ENCODE data around the gene TXNRD3. TPM values are rescaled to one million over a fixed set of nuclear protein-coding genes. Genes with fewer than 3 reads are reported as not detected.

TXNRD3 gene
- total and polyA plus RNA-seq, 4 donors = 7.4 to 19.0 (median 13.3) TPM

DNA sequence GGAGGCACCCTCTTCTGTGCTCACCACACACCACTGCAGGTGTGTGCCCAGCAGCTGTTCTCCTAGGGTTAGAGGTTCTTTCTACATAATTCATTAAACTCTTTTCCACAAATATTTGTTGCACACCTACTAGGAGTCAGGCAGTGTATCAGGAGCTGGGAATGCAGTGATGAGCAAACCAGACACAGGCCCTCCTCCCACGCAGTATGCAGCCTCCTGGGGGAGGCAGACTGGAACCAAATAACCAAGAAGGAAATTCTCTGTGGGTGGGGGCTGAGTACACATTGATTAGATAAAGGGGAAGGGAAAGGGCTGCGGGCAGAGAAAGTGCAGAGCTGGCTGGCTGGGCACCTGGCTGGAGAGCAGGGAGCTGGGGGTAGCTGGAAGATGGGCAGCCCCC lies 77.7 kb downstream of the TXNRD3 start:
- no peak for DNase-seq (ENCODE audit: low read depth in 4 of 6, low spot score in 6 of 6)
- no peaks in the 10 kb centered on the region for H3K9me3 ChIP-seq (ENCODE audit: control insufficient read depth, insufficient read depth, low read length)
- 100% methylated on average over 1 of the region's 2 CpGs for WGBS (ENCODE audit: insufficient coverage)
- H3K4me3 ChIP-seq (ENCODE audit: low read depth, low read length) = no peak overlapping the region
- H3K4me1 ChIP-seq (ENCODE audit: control insufficient read depth, insufficient read depth, low read length) = no peaks in the 10 kb centered on the region
- H3K27me3 ChIP-seq (ENCODE audit: control insufficient read depth, insufficient read depth, low read length) = no peaks in the 10 kb centered on the region
- H3K27ac ChIP-seq (ENCODE audit: low read depth, low read length) = no peak overlapping the region
- H3K36me3 ChIP-seq (ENCODE audit: control insufficient read depth, insufficient read depth, low read length) = peaks cover 2% of the 10 kb centered on the region

DNA sequence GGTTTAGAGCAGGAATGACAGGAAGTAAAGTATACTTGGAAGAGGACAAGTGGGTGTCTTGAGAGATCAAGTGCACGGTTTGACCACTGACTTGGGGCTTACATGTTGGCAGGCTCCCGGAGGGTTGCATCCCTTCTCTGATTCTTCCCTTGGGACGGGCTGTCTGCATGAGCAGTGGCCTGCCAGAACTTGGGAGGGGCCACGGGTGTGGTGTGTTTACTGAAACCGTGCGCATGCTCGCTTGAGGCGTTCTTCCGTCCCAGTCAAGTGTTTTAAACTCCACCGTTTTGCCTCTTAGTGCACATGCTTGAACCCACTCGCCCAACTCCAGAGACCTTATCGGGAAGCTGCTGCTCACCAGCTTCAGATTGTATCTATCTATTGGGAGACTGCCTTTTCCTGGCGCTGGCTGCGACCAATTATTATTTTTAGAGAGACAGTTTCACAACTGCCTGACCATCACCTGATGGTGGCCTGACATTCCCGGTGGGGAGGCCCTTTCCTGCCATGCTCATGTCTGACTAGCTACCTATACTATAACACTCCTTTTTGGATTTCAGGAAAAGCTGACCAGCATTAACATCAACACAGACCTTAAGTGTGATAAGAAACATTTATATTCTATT lies 81.3 kb downstream of the TXNRD3 start:
- peaks cover 17% of the 10 kb centered on the region for H3K36me3 ChIP-seq (ENCODE audit: control insufficient read depth, insufficient read depth, low read length)
- no peak for DNase-seq (ENCODE audit: low read depth in 4 of 6, low spot score in 6 of 6)
- no peak overlapping the region for H3K27ac ChIP-seq (ENCODE audit: low read depth, low read length)
- peaks cover 6% of the 10 kb centered on the region for H3K4me1 ChIP-seq (ENCODE audit: control insufficient read depth, insufficient read depth, low read length)
- no peaks in the 10 kb centered on the region for H3K27me3 ChIP-seq (ENCODE audit: control insufficient read depth, insufficient read depth, low read length)
- no peaks in the 10 kb centered on the region for H3K9me3 ChIP-seq (ENCODE audit: control insufficient read depth, insufficient read depth, low read length)
- WGBS (ENCODE audit: insufficient coverage) = 88% methylated on average over 15 of the region's 15 CpGs
- no peak overlapping the region for H3K4me3 ChIP-seq (ENCODE audit: low read depth, low read length)

DNA sequence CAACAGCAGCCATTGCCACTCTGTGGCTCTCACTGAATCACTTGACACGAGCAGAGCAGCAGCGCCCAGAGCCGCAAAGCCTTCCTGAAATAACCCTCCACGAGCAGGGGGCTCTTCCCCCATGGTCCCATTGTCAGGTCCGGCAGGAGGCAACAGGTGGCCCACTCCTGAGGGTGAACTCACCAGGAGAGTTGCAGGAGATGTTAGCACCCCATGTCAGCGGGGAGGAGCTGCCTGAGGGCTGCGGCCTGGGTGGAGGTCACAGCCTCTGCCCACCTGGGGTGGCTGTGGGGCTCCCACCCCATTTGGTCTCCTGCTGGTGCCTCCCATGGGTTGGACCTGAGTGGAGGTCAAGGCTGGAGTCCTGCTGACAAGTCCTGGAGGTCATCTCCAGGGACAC lies 83.8 kb downstream of the TXNRD3 start:
- H3K4me1 ChIP-seq (ENCODE audit: control insufficient read depth, insufficient read depth, low read length) = peaks cover 6% of the 10 kb centered on the region
- peaks cover 14% of the 10 kb centered on the region for H3K36me3 ChIP-seq (ENCODE audit: control insufficient read depth, insufficient read depth, low read length)
- H3K27ac ChIP-seq (ENCODE audit: low read depth, low read length) = no peak overlapping the region
- no peaks in the 10 kb centered on the region for H3K9me3 ChIP-seq (ENCODE audit: control insufficient read depth, insufficient read depth, low read length)
- WGBS (ENCODE audit: insufficient coverage) = 82% methylated on average over 7 of the region's 7 CpGs
- no peaks in the 10 kb centered on the region for H3K27me3 ChIP-seq (ENCODE audit: control insufficient read depth, insufficient read depth, low read length)
- H3K4me3 ChIP-seq (ENCODE audit: low read depth, low read length) = no peak overlapping the region
- DNase-seq (ENCODE audit: low read depth in 4 of 6, low spot score in 6 of 6) = no peak

DNA sequence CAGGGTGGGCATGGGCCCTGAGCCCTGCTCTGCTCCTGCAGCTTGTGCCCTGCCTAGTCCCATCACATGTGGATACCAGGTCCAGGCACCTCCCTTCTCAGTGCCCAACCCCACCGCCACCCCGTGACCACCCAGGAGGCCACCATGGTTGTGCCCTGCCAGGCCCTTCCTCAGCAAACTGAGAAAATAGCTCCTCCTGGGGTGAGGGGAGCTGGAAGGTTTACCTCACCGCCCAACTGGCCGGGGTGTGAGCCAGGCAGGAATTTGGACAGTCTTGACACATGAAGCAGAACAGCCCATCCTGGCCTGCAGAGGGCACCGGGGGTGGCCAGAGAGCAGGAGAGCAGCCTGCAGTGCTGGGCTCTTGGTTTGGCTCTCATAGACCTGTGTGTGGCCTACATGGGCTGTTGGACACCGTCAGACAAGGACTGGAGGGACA lies 84.8 kb downstream of the TXNRD3 start:
- peaks cover 14% of the 10 kb centered on the region for H3K36me3 ChIP-seq (ENCODE audit: control insufficient read depth, insufficient read depth, low read length)
- H3K9me3 ChIP-seq (ENCODE audit: control insufficient read depth, insufficient read depth, low read length) = no peaks in the 10 kb centered on the region
- H3K4me1 ChIP-seq (ENCODE audit: control insufficient read depth, insufficient read depth, low read length) = peaks cover 6% of the 10 kb centered on the region
- WGBS (ENCODE audit: insufficient coverage) = 88% methylated on average over 5 of the region's 6 CpGs
- no peak for DNase-seq (ENCODE audit: low read depth in 4 of 6, low spot score in 6 of 6)
- H3K27me3 ChIP-seq (ENCODE audit: control insufficient read depth, insufficient read depth, low read length) = no peaks in the 10 kb centered on the region
- H3K27ac ChIP-seq (ENCODE audit: low read depth, low read length) = no peak overlapping the region
- no peak overlapping the region for H3K4me3 ChIP-seq (ENCODE audit: low read depth, low read length)

DNA sequence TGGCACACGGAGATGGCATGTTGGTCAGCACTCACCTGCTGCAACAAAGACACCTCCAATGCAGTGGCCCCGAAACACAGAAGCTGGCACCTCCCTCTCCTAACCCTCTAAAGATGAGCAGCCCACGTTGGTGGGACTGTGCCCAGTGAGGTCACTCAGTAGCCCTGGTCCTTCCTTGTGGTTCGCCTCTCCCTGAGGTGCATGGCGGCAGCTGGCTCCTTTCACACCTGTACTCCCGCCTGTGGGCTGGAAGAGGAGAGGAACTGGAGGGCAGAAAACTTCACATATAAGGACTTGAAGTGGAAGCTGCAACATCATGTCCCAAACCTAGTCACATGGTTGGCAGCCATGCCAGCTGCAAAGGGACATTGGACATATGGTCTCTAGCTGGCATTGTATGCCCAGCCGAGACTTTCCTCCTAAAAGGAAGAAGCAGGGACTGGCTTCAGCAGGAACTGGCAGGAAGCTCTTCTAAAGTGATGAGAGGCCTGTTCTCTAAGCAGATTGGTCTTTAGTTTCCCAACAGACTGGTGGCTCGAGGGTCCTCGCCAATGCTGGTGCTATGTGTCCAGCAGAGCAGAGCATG lies 85.4 kb downstream of the TXNRD3 start:
- Histone ChIP-seq H3K4me1 (ENCODE audit: control insufficient read depth, insufficient read depth, low read length) (peaks cover 6% of the 10 kb centered on the region), H3K36me3 (ENCODE audit: control insufficient read depth, insufficient read depth, low read length) (peaks cover 14% of the 10 kb centered on the region), H3K27me3 (ENCODE audit: control insufficient read depth, insufficient read depth, low read length) (no peaks in the 10 kb centered on the region), H3K9me3 (ENCODE audit: control insufficient read depth, insufficient read depth, low read length) (no peaks in the 10 kb centered on the region), H3K4me3 (ENCODE audit: low read depth, low read length) (no peak overlapping the region), H3K27ac (ENCODE audit: low read depth, low read length) (no peak overlapping the region)
- WGBS (ENCODE audit: insufficient coverage) = 84% methylated on average over 9 of the region's 9 CpGs
- DNase-seq (ENCODE audit: low read depth in 4 of 6, low spot score in 6 of 6) = peak in 1 of 6 donors; percentile 33

DNA sequence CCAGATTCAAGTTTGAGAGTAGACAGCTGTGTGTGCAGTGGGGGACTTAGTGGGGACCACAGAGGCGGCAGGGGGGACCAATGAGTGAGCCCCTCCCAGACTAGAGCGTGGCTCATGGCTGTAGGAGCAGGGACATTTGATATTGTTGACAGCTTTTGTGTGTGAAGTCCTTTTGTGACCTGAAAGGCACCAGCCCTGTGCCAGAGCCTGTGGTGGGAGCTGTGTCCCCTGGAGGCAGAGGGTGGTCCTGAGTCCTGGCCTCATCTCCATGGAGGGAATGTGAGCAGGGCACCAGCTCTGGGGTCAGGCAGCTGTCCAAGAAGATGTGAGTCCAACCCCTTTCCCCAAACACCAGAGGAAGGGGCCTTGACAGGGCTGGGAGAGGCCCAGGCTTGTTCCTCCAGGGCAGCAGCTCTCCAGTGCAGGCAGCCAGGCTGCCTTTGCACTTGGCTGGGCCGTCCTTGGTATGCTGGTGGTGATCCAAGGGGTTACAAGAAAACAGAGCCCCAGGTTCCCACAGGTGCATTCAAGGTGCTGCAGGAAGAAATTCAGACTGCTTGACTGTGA lies 86.1 kb downstream of the TXNRD3 start:
- no peak overlapping the region for H3K4me3 ChIP-seq (ENCODE audit: low read depth, low read length)
- no peaks in the 10 kb centered on the region for H3K9me3 ChIP-seq (ENCODE audit: control insufficient read depth, insufficient read depth, low read length)
- H3K4me1 ChIP-seq (ENCODE audit: control insufficient read depth, insufficient read depth, low read length) = peaks cover 6% of the 10 kb centered on the region
- WGBS (ENCODE audit: insufficient coverage) = 80% methylated on average over 3 of the region's 3 CpGs
- DNase-seq (ENCODE audit: low read depth in 4 of 6, low spot score in 6 of 6) = no peak
- no peaks in the 10 kb centered on the region for H3K27me3 ChIP-seq (ENCODE audit: control insufficient read depth, insufficient read depth, low read length)
- H3K27ac ChIP-seq (ENCODE audit: low read depth, low read length) = no peak overlapping the region
- peaks cover 14% of the 10 kb centered on the region for H3K36me3 ChIP-seq (ENCODE audit: control insufficient read depth, insufficient read depth, low read length)

DNA sequence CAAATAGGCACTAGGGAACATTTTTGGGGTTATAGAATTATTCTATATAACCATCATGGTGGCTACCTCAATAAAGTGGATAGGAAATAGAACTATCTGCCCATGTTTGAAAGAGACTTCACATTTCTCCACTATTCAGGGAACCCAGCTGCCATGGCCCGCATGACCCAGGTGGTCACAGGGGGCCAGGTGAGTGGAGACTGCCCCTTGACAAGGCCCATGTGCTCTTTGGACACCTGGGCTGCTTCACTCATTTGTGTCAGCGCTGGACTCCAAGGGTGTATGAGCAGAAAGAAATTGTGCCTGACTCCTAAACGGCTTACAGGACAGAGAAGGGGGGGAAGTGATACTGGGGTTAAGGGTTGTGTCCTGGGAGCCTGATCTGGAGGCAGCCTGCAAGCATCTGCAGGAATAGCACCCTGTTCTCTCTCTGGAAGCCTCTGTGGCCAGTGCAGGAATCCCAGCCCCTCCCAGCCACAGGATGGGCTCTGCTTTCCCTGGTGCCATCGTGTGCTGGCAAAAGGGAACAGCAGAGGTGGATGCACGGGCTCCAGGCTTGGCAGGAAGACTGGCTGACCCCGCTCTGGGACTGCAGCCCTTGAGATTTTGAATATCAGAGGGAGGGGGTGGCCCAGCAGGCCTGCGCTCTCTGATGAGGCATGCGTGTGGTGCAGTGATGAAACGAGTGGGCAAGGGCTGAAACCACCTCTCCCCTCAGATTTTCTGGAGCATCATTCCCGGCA lies 87.1 kb downstream of the TXNRD3 start:
- Histone ChIP-seq H3K9me3 (ENCODE audit: control insufficient read depth, insufficient read depth, low read length) (no peaks in the 10 kb centered on the region), H3K4me3 (ENCODE audit: low read depth, low read length) (no peak overlapping the region), H3K27me3 (ENCODE audit: control insufficient read depth, insufficient read depth, low read length) (no peaks in the 10 kb centered on the region), H3K27ac (ENCODE audit: low read depth, low read length) (no peak overlapping the region), H3K4me1 (ENCODE audit: control insufficient read depth, insufficient read depth, low read length) (peaks cover 6% of the 10 kb centered on the region), H3K36me3 (ENCODE audit: control insufficient read depth, insufficient read depth, low read length) (peaks cover 14% of the 10 kb centered on the region)
- WGBS (ENCODE audit: insufficient coverage) = 57% methylated on average over 9 of the region's 10 CpGs
- DNase-seq (ENCODE audit: low read depth in 4 of 6, low spot score in 6 of 6) = peak in 2 of 6 donors; percentile 28 to 47

DNA sequence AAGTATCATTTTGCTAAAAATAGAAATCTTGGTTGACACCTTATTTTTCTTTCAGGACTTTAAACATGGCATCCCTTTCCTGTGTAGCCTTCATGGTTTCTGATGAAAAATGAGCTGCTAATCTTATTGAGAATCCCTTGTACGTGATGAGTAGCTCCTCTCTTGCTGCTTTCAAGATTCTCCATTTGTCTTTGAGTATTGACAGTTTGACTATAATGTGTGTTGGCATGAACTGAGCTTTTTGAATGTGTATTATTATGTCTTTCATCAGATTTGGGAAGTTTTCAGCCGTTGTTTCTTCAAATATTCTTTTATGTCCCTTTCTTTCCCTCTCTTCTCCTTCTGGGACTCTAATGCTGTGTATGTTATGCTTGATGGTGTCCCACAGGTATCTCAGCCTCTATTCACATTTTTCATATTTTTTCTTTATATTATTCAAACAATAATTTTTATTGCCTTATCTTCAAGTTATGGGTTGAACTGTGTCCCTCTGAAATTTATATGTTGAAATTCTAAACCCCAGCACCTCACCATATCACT lies 92.1 kb downstream of the TXNRD3 start:
- no peak overlapping the region for H3K4me3 ChIP-seq (ENCODE audit: low read depth, low read length)
- no peak for DNase-seq (ENCODE audit: low read depth in 4 of 6, low spot score in 6 of 6)
- no peak overlapping the region for H3K27ac ChIP-seq (ENCODE audit: low read depth, low read length)
- H3K27me3 ChIP-seq (ENCODE audit: control insufficient read depth, insufficient read depth, low read length) = no peaks in the 10 kb centered on the region
- WGBS (ENCODE audit: insufficient coverage) = no CpG with 5 or more reads among the region's 2 CpGs
- no peaks in the 10 kb centered on the region for H3K4me1 ChIP-seq (ENCODE audit: control insufficient read depth, insufficient read depth, low read length)
- peaks cover 1% of the 10 kb centered on the region for H3K9me3 ChIP-seq (ENCODE audit: control insufficient read depth, insufficient read depth, low read length)
- no peaks in the 10 kb centered on the region for H3K36me3 ChIP-seq (ENCODE audit: control insufficient read depth, insufficient read depth, low read length)

DNA sequence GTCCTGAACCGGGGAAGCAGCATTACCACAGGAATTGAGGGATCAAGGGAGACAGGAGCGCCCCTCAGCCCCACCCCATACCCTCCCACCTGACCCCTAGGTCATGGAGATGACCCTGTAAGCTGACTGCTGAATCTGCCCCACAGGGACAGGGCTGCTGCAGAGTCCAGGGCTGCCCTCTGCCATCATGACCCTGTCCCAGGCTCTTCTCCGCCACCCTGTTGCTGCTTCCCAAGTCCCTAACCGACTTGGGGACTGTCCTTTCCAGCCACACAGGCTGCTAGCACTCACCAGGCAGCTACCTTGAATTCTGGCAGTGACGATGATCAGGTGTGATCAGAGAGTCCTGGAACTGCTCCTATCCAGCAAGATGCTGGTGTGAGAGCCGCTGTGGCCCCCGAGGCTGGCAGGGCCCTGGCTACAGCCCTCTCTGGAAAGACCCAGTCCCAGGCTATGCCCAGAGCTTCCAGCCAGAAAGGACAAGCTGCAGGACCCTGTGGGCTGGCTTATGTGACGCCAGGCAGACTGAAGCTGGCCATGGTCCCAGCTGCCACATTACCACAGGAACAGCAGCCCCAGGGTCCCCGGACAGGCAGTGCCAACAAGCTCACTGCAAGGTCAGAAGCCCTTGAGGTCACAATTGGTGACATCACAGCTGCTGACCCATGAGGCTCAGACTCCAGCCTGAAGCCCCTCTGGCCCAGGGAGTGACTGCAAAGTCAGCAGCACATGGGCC lies 96.4 kb downstream of the TXNRD3 start, which contains the start of gene C3orf22:
TSS of gene C3orf22 (minus strand) at position 597 of the 736 bp plus-strand sequence. CDS start 5,542 bp downstream, outside the sequence.
- Histone ChIP-seq H3K4me1 (ENCODE audit: control insufficient read depth, insufficient read depth, low read length) (no peaks in the 10 kb centered on the region), H3K9me3 (ENCODE audit: control insufficient read depth, insufficient read depth, low read length) (peaks cover 1% of the 10 kb centered on the region), H3K36me3 (ENCODE audit: control insufficient read depth, insufficient read depth, low read length) (no peaks in the 10 kb centered on the region), H3K4me3 (ENCODE audit: low read depth, low read length) (no peak within 1 kb of the TSS), H3K27me3 (ENCODE audit: control insufficient read depth, insufficient read depth, low read length) (no peaks in the 10 kb centered on the region), H3K27ac (ENCODE audit: low read depth, low read length) (no peak within 1 kb of the TSS)
- 70% methylated on average over 8 of the region's 9 CpGs for WGBS (ENCODE audit: insufficient coverage)
- peak in 1 of 6 donors; percentile 13 for DNase-seq (ENCODE audit: low read depth in 4 of 6, low spot score in 6 of 6)

Measured in spinal cord (tissue), 10 donors.